ENCODE data around the gene TBL1XR1. TPM values are rescaled to one million over a fixed set of nuclear protein-coding genes. Genes with fewer than 3 reads are reported as not detected.

TBL1XR1 gene
- total and polyA plus RNA-seq, 9 donors, result 54.1 to 94.2 (median 72.4) TPM

DNA sequence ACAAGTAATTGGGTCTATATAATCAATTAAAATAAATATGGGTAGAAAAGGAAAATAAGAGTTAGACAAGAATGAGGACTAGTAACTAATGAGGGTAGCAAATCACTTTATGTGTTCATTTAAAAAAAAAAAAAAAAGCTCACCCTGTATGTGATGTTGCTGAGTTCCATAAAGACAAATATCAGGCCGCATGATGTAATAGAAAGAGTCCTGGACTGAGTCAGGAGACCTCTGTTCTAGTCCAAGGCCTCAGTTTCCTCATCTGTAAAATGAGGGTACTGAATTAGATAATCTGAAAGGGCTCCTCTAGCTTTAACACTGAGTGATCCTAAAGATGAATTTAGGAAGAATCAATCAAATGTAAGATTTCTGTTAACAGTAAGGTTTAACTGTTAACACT, 117.6 kb downstream of the TBL1XR1 start:
- Histone ChIP-seq H3K4me3 (ENCODE audit: low read length) (no peak overlapping the region), H3K27me3 (ENCODE audit: control insufficient read depth, insufficient read depth, low read length) (no peaks in the 10 kb centered on the region), H3K9me3 (replicated peaks; ENCODE audit: control insufficient read depth, low read depth, low read length) (peaks cover 8% of the 10 kb centered on the region), H3K4me1 (ENCODE audit: control insufficient read depth, insufficient read depth, low read length) (no peaks in the 10 kb centered on the region), H3K27ac (ENCODE audit: low read length) (no peak overlapping the region), H3K36me3 (ENCODE audit: control insufficient read depth, insufficient read depth, low read length) (peaks cover 11% of the 10 kb centered on the region)
- 100% methylated on average over 1 of the region's 1 CpG for WGBS (ENCODE audit: insufficient coverage)
- DNase-seq, result no peak

DNA sequence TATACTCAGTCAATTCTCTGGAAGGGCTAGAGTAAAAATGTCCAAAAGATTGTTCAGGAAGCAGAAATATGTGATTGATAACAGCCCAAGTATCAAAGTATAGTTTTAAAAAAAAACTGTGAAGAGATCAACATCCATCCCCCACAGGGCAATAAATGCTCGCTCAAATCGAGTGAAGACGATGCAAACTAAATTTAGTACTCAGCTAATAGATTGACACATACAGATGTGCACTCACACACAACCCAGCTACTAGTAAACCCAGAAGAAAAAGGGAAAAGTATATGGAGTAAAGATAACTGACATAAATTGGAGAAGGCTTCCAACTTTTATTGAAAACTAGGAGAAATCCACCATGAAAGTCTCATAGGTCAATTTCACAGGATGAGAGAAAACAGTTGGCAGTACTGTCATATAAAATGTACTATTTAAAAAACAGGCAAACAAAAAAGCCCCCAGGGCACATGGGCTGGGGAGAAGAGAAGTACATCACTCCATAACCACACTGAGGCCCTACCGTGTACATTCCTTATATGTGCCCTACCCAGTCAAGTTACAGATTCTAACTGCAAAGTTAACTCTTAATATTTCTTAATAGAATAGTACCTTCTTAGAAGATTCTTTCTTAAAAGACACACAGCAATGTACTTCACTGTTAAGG, 125.7 kb downstream of the TBL1XR1 start:
- Histone ChIP-seq H3K27ac (ENCODE audit: low read length) (peak overlapping the region; percentile 15), H3K4me1 (ENCODE audit: control insufficient read depth, insufficient read depth, low read length) (no peaks in the 10 kb centered on the region)

DNA sequence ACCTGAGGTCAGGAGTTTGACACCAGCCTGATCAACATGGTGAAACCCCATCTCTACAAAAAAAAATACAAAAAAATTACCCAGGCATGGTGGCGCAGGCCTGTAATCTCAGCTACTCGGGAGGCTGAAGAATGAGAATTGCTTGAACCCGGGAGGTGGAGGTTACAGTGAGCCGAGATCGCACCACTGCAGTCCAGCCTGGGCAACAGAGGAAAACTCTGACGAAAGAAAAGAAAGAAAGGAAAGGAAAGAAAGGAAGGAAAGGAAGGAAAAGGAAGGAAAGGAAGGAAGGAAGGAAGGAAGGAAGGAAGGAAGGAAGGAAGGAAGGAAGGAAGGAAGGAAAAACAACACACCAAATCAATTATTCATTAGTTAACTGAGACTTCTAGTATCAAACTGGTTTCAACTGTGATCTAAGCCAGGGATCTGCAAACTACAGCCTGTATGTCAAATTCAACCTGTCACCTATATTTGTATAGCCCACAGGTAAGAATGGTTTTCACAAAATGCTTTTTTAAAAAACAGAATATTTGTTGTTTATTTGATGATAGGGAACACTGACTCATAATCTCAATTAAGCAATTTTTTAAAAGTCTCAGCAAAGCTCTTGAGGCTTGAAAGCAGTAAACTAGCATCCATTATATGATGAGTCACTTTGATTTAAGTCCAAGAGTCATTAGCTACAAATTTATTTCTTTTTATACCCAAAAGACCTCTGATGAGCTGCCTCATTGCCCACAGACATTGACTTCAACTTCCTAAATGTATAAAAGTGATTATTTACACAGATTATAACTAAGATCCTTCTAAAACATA, 127.6 kb downstream of the TBL1XR1 start:
- Histone ChIP-seq H3K4me3 (ENCODE audit: low read length) (no peak overlapping the region), H3K27ac (ENCODE audit: low read length) (no peak overlapping the region), H3K9me3 (replicated peaks; ENCODE audit: control insufficient read depth, low read depth, low read length) (no peaks in the 10 kb centered on the region), H3K4me1 (ENCODE audit: control insufficient read depth, insufficient read depth, low read length) (peaks cover 3% of the 10 kb centered on the region), H3K27me3 (ENCODE audit: control insufficient read depth, insufficient read depth, low read length) (no peaks in the 10 kb centered on the region), H3K36me3 (ENCODE audit: control insufficient read depth, insufficient read depth, low read length) (peaks cover 6% of the 10 kb centered on the region)
- DNase-seq, result no peak
- WGBS (ENCODE audit: insufficient coverage), result 96% methylated on average over 6 of the region's 6 CpGs

More for the DNA sequence above, 125.7 kb downstream of the TBL1XR1 start:
- peaks cover 8% of the 10 kb centered on the region for H3K9me3 ChIP-seq (replicated peaks; ENCODE audit: control insufficient read depth, low read depth, low read length)
- H3K27me3 ChIP-seq (ENCODE audit: control insufficient read depth, insufficient read depth, low read length), result no peaks in the 10 kb centered on the region
- H3K36me3 ChIP-seq (ENCODE audit: control insufficient read depth, insufficient read depth, low read length), result peaks cover 17% of the 10 kb centered on the region
- no peak overlapping the region for H3K4me3 ChIP-seq (ENCODE audit: low read length)
- WGBS (ENCODE audit: insufficient coverage), result no CpG with 5 or more reads among the region's 4 CpGs
- no peak for DNase-seq

DNA sequence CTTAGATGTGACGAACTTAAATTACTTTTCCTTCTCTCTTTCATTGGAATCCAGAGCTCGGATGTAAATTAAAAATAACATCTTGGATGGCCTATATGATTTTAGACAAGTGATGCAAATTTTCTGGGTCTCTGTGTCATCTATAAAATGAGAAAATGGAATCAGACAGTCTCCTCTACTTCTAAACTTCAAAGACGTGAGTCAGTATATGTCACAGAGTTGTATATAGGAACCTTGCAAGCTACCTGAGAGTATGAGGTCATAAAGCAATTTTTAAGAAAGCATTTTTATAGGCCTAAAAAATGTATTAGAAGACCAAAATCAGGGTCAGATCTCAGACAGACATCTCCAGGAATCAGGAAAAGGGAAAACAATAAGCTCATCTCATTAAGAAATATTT, 128.3 kb downstream of the TBL1XR1 start:
- H3K4me3 ChIP-seq (ENCODE audit: low read length), result no peak overlapping the region
- peaks cover 3% of the 10 kb centered on the region for H3K36me3 ChIP-seq (ENCODE audit: control insufficient read depth, insufficient read depth, low read length)
- peaks cover 3% of the 10 kb centered on the region for H3K4me1 ChIP-seq (ENCODE audit: control insufficient read depth, insufficient read depth, low read length)
- H3K27ac ChIP-seq (ENCODE audit: low read length), result no peak overlapping the region
- no peak for DNase-seq
- no peaks in the 10 kb centered on the region for H3K27me3 ChIP-seq (ENCODE audit: control insufficient read depth, insufficient read depth, low read length)
- no peaks in the 10 kb centered on the region for H3K9me3 ChIP-seq (replicated peaks; ENCODE audit: control insufficient read depth, low read depth, low read length)
- WGBS (ENCODE audit: insufficient coverage), result no CpG with 5 or more reads among the region's 3 CpGs

DNA sequence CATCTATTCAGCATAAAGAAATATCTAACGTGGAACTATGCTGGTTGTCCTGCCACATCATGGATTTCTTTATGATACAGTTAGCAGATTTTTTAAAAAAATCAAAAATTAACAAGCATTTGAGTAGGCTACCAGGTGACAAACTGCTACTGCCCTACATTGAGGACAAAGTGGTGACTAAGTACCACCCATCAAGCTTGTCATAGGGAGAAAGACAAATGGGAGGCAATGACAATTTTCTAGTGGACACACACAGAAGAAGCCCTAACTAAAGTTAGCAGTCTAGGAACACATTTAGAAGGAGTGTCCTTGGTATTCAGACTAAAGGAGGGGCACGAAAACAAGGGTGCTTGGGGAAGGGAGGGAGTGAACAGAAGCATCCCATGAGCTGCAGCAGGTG, 131.2 kb downstream of the TBL1XR1 start:
- peaks cover 5% of the 10 kb centered on the region for H3K4me1 ChIP-seq (ENCODE audit: control insufficient read depth, insufficient read depth, low read length)
- no peaks in the 10 kb centered on the region for H3K27me3 ChIP-seq (ENCODE audit: control insufficient read depth, insufficient read depth, low read length)
- WGBS (ENCODE audit: insufficient coverage), result 80% methylated on average over 1 of the region's 2 CpGs

DNA sequence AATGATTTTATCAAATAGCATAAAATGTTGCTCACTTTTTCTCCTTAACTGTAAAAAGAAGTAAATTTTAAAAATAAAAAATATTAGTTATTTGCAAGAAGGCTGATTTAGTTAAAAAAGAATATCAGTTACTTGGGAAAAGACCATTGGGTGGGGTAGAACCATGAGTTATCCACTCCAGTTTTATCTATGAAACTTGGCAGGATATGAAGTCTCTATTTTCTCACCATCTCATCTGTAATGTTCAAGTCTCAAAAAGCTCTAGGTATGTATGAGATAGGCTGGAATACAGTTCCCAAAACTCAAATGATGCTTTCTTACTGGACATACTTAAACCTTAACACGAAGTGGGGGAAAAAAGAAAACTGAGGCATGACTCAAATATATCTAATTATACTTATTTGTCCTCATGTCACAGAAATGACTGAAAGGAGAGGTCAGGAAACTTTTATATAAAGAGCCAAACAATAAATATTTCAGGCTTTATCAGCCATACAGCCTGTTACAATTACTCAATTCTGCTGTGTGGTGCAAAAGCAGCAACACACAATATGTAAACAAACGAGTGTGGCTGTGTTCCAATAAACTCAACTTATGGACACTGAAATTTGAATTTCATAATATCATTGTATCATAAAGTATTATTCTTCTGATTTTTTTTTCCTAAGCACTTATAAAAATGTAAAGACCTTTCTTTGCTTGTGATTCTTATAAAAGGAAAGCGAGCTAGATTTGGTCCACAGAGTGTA, 131.8 kb downstream of the TBL1XR1 start:
- no peaks in the 10 kb centered on the region for H3K36me3 ChIP-seq (ENCODE audit: control insufficient read depth, insufficient read depth, low read length)
- no peak overlapping the region for H3K4me3 ChIP-seq (ENCODE audit: low read length)
- peaks cover 5% of the 10 kb centered on the region for H3K4me1 ChIP-seq (ENCODE audit: control insufficient read depth, insufficient read depth, low read length)
- no CpG with 5 or more reads among the region's 3 CpGs for WGBS (ENCODE audit: insufficient coverage)
- no peaks in the 10 kb centered on the region for H3K27me3 ChIP-seq (ENCODE audit: control insufficient read depth, insufficient read depth, low read length)
- H3K9me3 ChIP-seq (replicated peaks; ENCODE audit: control insufficient read depth, low read depth, low read length), result no peaks in the 10 kb centered on the region
- no peak overlapping the region for H3K27ac ChIP-seq (ENCODE audit: low read length)
- DNase-seq, result no peak

More for the DNA sequence above, 131.2 kb downstream of the TBL1XR1 start:
- Histone ChIP-seq H3K27ac (ENCODE audit: low read length) (no peak overlapping the region), H3K9me3 (replicated peaks; ENCODE audit: control insufficient read depth, low read depth, low read length) (no peaks in the 10 kb centered on the region), H3K36me3 (ENCODE audit: control insufficient read depth, insufficient read depth, low read length) (no peaks in the 10 kb centered on the region), H3K4me3 (ENCODE audit: low read length) (no peak overlapping the region)
- DNase-seq, result no peak

DNA sequence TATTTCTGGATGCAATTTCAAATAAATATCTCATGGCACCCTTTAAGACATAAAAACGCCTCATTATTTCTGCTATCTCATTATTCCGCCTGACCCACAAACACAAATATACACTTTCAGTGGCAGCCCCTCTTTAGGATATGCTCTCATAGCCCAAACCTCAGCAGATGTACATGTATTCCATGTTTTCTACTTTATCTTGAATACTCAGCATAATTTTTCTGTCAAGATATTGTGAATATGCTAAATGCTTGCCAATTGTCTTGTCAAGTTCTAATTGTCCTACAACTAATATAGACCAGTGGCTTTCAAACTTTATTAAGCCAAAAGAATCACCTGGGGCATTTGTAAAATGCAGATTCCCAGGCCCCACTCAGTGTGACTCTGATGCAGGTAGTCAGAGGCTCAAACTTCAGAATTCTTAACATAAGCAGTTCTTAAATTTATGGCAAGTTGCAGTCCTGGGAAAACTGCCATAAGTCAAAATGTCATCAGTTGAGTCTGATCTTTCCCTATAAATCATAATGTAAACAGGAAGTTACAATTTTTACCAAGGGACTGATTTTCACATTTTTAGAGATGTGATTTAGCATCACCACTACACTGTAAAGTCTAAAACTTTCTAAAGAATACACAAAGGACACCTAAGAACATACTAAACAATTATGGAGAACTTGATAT, 135.1 kb downstream of the TBL1XR1 start:
- 100% methylated on average over 2 of the region's 2 CpGs for WGBS (ENCODE audit: insufficient coverage)
- Histone ChIP-seq H3K27me3 (ENCODE audit: control insufficient read depth, insufficient read depth, low read length) (no peaks in the 10 kb centered on the region), H3K4me1 (ENCODE audit: control insufficient read depth, insufficient read depth, low read length) (peaks cover 5% of the 10 kb centered on the region), H3K36me3 (ENCODE audit: control insufficient read depth, insufficient read depth, low read length) (no peaks in the 10 kb centered on the region), H3K4me3 (ENCODE audit: low read length) (no peak overlapping the region), H3K27ac (ENCODE audit: low read length) (no peak overlapping the region), H3K9me3 (replicated peaks; ENCODE audit: control insufficient read depth, low read depth, low read length) (no peaks in the 10 kb centered on the region)
- no peak for DNase-seq

DNA sequence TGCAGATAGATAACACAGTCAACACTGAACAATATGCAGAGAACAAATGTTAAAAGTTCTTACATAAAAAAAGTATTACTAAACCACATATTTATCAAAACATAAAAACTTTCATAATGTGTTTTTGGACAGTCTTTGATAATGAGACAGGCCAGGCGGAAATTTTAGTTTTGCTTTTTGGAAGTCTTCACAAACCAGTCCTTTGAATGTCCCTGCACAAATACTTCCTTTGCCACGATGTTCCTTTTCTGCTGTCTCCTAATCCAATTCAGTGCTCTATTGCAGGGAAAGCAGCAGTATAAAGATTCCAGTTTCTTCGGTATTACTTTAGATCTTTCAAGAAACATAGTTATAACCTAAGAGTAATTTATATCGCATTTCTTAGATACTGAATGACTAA, 135.9 kb downstream of the TBL1XR1 start:
- H3K9me3 ChIP-seq (replicated peaks; ENCODE audit: control insufficient read depth, low read depth, low read length), result no peaks in the 10 kb centered on the region
- H3K27ac ChIP-seq (ENCODE audit: low read length), result no peak overlapping the region
- 80% methylated on average over 1 of the region's 4 CpGs for WGBS (ENCODE audit: insufficient coverage)
- peaks cover 5% of the 10 kb centered on the region for H3K4me1 ChIP-seq (ENCODE audit: control insufficient read depth, insufficient read depth, low read length)
- DNase-seq, result peak; percentile 36
- no peak overlapping the region for H3K4me3 ChIP-seq (ENCODE audit: low read length)
- H3K36me3 ChIP-seq (ENCODE audit: control insufficient read depth, insufficient read depth, low read length), result no peaks in the 10 kb centered on the region
- H3K27me3 ChIP-seq (ENCODE audit: control insufficient read depth, insufficient read depth, low read length), result no peaks in the 10 kb centered on the region

DNA sequence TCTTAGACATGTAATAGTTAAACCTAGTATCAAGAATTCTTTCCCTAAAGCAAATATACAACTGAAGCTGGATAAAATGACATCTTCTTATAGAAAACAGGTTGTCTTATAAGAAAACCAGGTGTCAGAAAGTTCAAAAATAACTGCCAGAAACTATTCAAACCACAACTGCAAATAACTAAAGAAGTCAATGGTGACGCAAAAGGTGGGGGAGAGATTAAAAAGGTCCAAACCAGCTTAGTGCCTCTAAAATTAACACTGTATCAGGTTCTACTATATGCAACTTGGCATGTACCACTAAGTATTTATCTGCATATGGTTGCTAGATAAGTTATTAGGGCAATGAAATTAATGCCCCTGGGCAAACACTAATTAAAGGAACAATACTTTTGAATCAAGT, 136.8 kb downstream of the TBL1XR1 start:
- no peak for DNase-seq
- H3K36me3 ChIP-seq (ENCODE audit: control insufficient read depth, insufficient read depth, low read length), result no peaks in the 10 kb centered on the region
- no peak overlapping the region for H3K27ac ChIP-seq (ENCODE audit: low read length)
- no peaks in the 10 kb centered on the region for H3K27me3 ChIP-seq (ENCODE audit: control insufficient read depth, insufficient read depth, low read length)
- no peak overlapping the region for H3K4me3 ChIP-seq (ENCODE audit: low read length)
- no CpG with 5 or more reads among the region's 1 CpG for WGBS (ENCODE audit: insufficient coverage)
- H3K9me3 ChIP-seq (replicated peaks; ENCODE audit: control insufficient read depth, low read depth, low read length), result no peaks in the 10 kb centered on the region
- H3K4me1 ChIP-seq (ENCODE audit: control insufficient read depth, insufficient read depth, low read length), result peaks cover 2% of the 10 kb centered on the region

All from muscle of leg (tissue), 11 donors.